NCI-H1105 treated with DMSO at 0.1 percent for 48 hours (cell line): ENCODE measurements around the gene SLC9A9.

Experiments used
- DNase-seq: peaks from one replicate; lab custom pipeline; 2025; lab: John Stamatoyannopoulos, UW

SLC9A9 gene

GRCh38 chr3:143597774-143598652, 250.3 kb downstream of the SLC9A9 start:
- DNase-seq = peak; percentile 6

- no peak for DNase-seq
These were observed 251.2 kb downstream of the SLC9A9 start for GRCh38 chr3:143596957-143597642.

DNA sequence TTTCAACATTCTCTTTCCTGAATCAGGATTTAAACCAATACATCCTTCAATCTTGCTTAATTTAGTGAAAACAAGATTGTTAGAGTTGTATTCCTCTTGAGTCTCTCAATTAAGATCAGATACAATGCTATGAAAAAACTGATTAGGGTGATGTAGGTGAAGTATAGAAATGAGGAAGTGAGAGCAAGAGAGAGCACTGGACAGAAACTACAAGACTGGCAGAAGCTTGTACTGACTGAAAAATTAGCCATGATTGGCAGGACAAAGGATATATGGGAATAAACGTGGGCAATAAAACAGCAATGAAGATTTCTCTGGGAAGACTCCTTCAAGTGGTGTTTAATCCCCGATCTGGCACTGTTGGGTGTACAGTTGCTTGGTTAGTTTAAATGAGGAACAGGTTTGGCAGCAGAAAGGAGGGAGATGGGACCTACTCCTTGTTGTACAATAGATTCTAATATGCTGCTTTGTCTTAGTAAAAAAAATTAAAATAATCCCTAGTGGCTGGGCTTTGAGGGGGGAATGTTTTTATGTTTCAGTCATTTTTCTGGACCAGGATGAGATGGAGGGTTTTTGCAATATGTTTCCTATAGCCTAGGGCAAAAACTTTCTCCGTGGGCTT, 252.7 kb downstream of the SLC9A9 start:
- DNase-seq = no peak

DNA sequence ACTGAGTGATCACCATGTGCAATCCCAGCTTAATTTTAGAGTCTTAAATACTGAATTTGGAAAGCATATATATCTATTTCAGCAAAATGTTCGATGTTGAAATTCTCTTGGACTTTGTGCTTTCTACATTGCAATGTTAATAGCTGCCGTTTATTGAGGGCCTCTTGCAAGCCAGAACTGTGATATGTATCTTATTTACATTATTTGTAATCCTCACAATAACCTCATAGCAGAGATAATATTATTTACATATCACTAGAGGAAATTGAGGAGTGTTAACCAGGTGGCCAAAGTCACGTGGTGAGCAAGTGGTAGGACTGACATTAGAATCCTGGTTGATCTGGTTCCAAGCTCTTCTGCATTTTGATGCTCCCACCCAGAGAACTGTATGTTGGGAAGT, 254.1 kb downstream of the SLC9A9 start:
- DNase-seq = no peak

GRCh38 chr3:143590660-143591059, 257.6 kb downstream of the SLC9A9 start:
- DNase-seq = no peak

DNA sequence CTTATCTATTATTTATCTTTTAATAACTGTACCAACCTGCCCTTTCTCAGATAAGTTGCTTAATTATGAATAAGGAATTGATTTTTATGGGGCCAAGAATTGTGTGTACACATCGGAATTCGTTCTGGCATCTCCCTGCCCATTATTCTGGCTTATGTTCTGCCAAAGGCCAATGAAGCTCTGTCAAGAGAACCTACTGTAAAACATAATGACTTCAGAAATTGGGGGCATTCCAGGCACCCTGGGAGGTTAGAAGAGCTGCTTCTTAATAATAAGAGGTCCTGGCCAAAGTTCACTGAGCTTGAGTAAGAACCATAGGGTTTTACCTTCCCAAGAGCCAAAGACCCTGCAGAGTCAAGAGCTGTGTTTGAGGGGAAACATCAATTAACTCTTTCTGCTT, 261.7 kb downstream of the SLC9A9 start:
- DNase-seq = no peak

DNA sequence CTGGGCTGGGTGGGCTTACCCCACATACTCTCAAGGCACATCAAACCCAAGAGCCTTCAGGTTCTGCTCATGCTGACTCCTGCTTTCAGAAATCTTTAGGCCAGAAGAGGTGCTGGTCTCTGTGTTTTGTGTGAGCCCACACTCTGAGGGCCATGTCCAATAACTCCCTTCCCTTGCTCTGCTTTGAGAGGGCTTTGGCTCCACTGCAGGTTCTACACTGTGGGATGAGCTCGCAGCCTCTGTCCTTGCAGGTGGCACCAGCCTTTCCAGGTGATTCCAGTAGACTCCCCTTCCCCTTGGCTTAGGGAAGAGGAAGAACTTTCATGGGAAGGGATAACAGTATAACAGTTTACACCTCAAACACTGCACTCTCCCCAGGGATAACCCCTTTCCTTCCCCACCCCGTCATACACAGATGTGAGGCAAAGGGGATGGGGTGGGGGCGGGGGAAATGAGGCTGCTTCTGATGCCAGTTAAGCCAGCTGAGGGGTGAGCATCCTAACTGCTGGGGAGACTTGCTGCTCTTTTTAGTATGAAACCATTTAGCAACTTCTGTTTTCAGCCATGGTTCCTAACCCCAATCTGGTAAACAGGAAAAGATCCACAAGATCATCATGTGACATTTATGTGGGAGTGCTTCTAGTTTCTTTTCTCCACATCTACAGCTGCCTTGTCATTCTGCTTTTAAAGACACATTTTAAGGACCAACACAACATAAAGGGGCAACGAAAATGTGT, 262.4 kb downstream of the SLC9A9 start:
- no peak for DNase-seq

DNA sequence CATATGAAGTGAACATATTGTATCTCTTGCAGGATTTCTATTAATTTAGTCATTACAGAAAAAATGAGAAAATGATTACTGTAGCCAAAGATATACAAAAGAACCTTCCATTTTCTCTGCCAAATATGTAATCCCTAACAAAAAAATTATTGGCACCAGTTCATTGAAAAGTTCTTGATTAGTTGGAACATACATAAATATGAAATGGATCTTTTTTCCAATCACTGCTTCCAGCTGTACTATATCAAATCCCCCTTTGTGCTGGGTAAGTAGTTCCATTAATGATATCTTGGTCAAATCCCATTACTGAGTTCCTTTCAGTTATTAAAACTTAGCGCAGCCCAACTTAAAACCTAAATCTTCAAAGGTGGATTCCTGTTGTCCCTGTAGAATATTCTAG, 263.8 kb downstream of the SLC9A9 start:
- no peak for DNase-seq

DNA sequence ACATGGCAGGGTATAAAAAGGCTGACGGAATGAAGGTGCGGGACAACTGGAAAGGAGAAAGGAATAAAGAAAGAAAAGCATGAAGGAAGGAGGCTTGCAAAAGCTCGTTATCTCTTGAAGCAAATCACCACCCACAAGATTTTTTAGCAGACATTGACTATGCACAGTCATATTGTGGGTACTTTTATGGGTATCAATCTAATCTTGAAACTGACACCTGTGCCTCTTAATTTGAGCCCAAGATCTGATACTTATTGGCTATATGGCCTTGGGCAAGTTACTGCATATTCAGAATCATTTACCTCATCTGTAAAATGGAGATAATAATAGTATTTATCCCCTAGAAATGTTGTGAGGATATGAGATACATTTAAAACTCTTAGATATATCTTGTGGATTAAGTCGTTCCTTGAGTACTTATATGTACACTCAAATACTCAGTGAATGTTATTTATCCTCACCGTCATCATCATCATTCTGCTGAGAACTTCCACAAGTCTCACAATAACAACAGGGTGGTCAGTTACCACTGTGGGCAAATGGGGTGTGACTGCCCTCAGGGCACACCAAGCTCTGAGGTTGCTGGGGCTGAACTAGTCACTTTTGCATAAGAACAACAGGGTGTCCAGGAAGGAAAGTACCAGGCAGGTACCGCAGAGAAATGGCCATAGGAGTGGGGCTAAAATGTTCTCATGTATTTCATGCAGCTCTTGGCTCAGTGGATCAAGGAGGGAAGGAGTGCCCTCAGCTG, 266.1 kb downstream of the SLC9A9 start:
- DNase-seq = no peak

DNA sequence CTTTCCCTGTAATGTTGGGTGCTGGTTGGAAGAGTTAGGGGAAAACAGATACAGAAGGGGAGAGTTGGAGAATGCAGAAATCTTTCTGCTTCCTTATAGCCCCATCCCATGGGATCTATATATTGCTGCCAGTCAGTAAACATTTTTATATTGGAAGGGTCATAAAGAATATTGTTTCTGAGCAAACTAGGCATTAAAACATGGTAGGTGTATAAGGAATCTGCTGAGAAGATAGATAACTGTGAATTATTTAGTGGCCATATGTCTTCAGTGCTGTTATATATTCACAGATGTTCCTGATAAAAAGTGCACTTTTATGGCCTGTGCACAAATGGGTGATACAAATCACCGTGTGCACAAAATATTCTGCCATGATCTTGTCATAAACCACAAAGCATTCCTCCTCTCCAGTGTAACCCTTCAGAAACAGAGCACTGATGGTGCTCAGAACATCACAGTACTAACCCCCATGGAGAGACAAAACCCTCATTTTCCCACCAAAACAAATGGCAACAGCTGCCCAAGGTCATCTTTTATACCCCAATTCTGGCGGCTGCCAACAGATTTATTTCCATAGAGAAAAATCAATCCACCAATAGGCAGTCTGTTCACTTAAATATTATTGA, 269.3 kb downstream of the SLC9A9 start:
- no peak for DNase-seq

- no peak for DNase-seq
These were observed 271.5 kb downstream of the SLC9A9 start for GRCh38 chr3:143576568-143577270.

DNA sequence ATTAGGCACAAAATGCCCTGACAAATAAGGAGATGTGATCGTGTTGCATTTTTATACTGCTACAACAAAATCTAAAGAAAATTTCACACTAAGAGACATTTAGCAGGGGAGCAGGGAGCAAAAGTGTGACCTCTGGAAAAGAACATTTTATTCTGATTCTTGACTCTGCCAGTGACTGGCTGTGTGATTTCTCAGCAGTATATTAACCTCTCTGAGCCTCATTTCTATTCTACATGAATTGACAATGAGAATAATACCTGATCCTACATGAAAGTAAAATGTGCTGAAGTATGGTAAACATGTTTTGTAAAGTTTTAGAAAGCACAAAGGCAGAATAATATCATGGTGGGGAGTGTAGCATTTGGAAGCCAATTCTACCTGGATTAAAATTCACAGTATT, 273.3 kb downstream of the SLC9A9 start:
- no peak for DNase-seq

DNA sequence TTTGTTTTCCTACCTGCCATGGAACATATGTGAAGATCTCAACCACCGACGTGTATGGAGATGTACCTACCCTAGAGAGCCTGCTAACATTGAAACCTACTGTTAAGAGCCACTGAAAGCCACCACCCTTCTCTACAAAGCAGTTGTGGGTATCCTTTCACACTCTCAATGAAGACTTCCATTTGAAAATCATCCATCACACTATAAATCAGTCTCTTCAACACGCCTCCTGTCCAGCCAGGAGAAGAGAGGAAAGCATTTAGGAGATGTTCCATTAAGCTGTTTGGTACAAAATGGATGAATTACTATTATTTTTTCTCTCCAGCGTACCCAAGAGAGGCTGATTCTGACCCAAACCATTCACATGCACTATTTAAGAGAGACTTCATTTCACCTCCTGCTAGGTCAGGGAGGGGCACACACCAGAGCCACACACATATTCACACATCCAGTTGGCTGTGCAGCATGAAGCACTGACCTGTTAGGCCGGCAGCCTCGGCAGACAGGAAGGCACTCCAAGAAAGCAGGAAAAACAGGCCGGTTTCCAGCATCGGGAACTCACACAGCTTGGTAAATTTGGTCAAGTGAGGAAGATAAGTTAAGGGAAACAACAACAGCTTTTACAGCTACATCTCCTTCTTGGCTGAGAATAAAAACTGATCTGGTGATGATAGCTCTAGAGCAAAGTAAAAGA, 274.5 kb downstream of the SLC9A9 start:
- no peak for DNase-seq

DNA sequence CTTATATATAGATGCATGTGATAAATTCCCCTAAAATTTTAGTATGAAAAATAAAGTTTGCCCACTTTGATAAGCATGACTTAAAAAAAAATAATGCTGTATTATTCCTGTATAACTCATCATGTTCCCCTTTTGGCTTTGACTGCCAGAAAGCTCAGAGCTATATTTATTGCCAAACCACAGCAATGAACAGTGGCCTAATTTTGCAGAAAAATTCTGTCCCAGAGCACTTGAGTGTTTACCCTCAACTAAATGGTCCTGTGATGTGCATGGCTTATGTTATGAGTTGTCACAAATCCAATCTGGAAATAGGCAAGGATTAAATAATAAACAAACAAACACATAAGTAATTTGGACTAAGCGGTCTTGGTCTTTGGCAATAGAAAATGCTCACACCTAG, 276.7 kb downstream of the SLC9A9 start:
- DNase-seq = no peak

DNA sequence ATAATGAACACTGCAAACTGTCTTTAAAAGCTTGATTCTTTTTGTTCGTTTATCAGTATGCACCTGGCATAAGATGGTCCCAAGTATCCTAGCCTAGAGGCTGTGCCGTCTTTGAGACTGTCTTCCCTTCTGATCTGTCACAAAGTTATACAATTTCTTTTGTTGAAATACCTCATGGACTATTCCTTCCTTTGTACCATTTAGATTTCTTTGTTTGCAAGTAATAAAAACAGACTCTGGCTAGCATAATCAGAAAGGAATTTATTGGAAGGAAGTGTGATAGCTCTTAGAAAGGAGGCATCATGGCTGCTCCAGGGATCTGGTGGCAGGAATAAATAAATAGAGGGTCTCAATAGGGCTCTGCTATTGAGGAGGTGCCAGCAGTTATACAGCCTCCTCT, 280.4 kb downstream of the SLC9A9 start:
- no peak for DNase-seq

- no peak for DNase-seq
These were observed 282.3 kb downstream of the SLC9A9 start for GRCh38 chr3:143565951-143566350.

DNA sequence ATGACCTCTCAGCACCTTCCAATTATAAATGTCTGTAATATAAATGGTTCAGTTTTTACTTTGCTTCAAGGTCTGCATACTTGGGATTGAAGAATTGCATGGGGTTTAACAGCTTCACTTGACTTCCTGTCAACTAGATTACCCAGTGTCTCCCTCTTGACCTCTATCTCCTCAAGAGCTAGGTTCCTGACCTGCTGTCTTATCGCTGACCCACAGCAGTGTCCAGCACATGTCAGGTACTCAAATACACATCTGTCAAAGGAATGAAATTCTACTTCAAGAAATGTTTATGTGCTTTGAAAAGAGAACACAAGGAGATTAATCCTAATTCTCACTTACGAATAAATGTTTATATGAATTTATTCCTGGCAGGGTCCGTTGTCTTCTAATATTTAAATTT, 284.5 kb downstream of the SLC9A9 start:
- no peak for DNase-seq

DNA sequence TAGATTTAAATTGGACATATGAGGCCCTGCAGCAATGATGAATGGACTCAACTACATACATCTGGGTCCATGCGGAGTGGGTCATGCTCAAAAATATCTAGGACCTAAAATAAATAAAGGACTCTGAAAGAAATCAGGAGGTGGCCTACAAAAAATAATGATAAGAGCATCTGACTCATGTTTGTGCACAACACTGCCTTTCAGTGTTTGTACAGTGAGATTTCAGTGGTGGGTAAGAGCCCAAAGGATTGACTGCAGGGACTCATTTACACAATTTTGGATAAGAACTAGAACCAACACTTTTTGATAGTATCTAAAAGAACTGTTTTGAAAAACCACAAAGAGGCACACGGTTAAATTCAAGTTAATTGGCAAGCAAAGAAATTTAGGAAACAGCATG, 285.5 kb downstream of the SLC9A9 start:
- no peak for DNase-seq

- no peak for DNase-seq
These were observed 289.0 kb downstream of the SLC9A9 start for GRCh38 chr3:143559296-143559695.

- no peak for DNase-seq
These were observed 295.4 kb downstream of the SLC9A9 start for GRCh38 chr3:143552851-143553250.
